Fibroblast of mammary gland (primary cell): ENCODE data around the gene NID1.

Experiments used
- DNase-seq: peaks from one replicate; pipeline ENCODE4 v3.0.0-alpha.2; 2010; ENCODE audit warnings: low read depth
- H3K4me3 ChIP-seq: 2 replicates; pipeline ENCODE4 v1.5.1; 2011; ENCODE audit warnings: low read depth, mild to moderate bottlenecking, low read length, moderate library complexity; ENCODE audit not compliant: control insufficient read depth
- CTCF ChIP-seq: conservative IDR thresholded peaks from 2 replicates; pipeline ENCODE4 v1.5.1; 2011; ENCODE audit warnings: low read depth, low read length, inconsistent platforms; ENCODE audit not compliant: control insufficient read depth, insufficient read depth

NID1 gene

DNA sequence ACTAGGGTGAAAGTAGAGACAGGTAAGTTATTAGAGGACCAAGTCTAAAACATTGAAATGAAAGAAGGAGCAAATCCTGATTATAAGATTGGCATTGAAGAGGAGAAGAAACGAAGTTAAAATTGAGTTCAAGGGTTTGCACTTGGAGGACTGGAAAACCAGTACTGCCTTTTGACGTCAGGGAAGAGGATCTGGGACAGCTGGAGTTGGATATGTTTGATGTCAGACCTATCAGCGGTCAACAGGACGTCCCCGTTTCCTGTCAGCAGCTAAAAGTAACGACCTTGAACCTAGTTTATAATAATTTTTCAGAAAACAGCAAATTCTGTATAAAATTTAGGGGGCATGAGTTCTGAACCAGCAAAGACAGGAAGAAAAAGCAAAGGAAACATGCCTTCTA, 1.2 kb upstream of the NID1 start:
- H3K4me3 ChIP-seq = no peak overlapping the region
- no peak for DNase-seq
- no peak for TF ChIP-seq CTCF

DNA sequence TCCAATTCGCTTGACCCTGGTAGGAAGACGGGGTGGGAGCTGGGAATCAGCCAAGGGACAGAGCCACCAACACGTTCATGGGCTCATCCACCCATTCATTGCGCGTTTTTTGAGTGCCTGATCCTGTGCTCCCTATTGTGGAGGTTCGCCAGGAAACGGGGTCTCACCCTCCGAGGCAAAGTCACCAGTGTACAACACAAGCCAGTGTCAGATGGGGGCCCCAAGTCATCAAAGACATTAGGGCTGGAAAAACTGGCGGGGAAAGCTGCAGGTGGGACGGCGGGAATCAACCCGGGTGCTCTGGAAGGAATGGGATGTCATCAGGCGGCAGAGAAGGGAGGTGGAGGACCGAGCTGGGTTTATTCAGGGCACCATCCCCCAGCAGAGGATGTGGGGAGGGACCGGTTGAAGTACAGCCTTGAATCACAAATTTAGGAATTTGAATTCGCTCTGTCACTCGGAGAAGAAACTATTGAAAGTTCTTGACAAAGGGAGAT, 667 bp upstream of the NID1 start:
- no peak for DNase-seq
- TF ChIP-seq CTCF = no peak
- peak overlapping the region; percentile 82 for H3K4me3 ChIP-seq

DNA sequence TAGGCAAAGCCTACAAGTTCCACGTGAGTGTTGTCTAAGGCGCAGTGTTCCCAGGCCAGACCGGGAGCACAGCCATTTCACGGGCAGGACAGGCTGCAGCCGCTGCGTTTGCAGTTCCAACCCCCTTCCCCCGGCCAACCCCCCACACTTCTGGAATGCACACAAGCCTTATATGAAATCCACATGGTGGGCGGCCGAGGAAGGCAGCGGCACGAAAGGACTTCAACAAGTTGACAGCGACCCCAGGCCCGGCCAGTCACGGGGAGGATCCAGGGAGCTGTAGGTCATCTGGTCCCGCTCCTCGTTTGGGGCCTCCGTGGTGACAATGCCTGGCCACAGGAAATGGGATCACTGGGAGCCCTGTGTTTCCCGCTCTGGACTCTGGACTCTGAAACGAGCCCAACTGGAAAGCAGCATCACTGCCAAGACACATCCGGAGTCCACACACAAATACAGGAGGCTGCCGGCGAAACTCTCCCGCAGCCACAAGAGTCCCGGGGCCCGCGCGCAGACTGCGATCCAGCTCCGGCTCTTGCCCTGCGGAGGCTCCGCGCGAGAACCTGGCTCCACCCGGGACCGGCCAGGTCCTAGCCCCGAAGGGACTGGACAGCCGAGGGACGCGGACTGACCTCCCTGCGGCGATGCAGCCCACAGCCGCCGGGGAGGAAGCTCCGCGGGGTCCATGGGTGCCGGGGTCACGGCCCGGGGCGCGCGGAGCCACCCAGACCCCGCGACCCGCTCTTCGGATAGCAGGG, 794 bp downstream of the NID1 start:
- peak; percentile 66 for DNase-seq
- H3K4me3 ChIP-seq = peak overlapping the region; percentile 82
- TF ChIP-seq CTCF = no peak

DNA sequence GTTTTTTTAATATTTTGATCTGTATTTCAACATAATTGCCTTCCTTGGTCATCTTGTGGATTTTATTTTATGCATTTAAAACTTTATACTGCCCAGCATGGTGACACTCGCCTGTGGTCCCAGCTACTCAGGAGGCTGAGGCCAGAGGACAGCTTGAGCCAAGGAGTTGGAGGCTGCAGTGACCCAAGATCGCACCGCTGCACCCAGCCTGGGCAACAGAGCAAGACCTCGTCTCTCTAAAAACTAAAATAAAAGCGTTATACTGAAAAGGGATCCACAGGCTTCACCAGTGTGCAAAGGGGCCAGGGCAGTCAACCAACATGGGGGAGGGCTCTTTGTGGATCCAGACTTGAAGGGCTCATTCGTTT, 1.4 kb downstream of the NID1 start:
- no peak for DNase-seq
- TF ChIP-seq CTCF = no peak
- peak overlapping the region; percentile 82 for H3K4me3 ChIP-seq

DNA sequence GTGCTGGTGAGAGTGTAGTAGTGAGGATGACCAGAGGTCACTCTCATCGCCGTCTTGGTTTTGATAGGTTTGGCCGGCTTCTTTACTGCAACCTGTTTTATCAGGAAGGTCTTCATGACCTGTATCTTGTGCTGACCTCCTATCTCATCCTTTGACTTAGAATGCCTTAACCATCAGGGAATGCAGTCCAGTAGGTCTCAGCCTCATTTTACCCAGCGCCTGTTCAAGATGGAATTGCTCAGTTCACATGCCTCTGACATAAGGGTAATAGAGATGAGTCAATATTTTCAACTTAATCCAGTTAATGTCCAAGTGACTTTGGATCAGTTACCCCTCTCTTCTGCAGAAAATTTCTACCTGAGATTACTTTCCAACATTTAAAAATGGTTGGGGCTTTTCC, 4.6 kb downstream of the NID1 start:
- H3K4me3 ChIP-seq = no peak overlapping the region
- no peak for TF ChIP-seq CTCF
- DNase-seq = no peak

DNA sequence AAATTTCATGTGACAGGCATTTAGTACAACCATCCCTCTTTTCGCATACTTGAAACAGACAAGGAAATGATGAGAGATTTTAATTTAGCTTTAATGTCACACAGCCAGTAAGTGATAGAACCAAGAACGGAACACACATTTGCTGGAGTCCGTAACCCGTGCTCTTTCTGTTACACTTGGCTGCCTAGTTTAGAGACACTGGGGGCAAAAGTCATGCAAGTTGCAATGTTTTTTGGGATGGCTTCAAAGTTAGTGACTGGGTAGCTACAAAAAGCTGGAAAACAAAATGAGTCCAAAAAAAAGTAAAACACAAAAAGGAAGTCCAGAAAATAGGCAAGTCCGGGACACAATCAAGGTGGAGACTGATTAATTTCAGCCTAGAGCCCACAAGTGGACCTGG, 5.9 kb downstream of the NID1 start:
- no peak for DNase-seq
- no peak for TF ChIP-seq CTCF
- H3K4me3 ChIP-seq = no peak overlapping the region

- TF ChIP-seq CTCF = no peak
- H3K4me3 ChIP-seq = no peak overlapping the region
- DNase-seq = peak; percentile 73
Measured at GRCh38 chr1:236058141-236058934, 6.6 kb downstream of the NID1 start.
